ENCODE measurements around the gene STAT1. TPM values are rescaled to one million over a fixed set of nuclear protein-coding genes. Genes with fewer than 3 reads are reported as not detected.

Gene STAT1
- polyA plus RNA-seq, 1 donor from 2014 or later = 4.9 TPM

GRCh38 chr2:191012346-191012745 lies 1.6 kb downstream of the STAT1 start:
- H3K27me3 ChIP-seq (ENCODE audit: insufficient read depth, low read depth, low read length) = peaks cover 7% of the 10 kb centered on the region
- no peak overlapping the region for H3K9ac ChIP-seq (ENCODE audit: low read length)
- H2AFZ ChIP-seq (ENCODE audit: low read depth, low read length) = no peak overlapping the region
- no peaks in the 10 kb centered on the region for H4K20me1 ChIP-seq (ENCODE audit: insufficient read depth)
- H3K4me3 ChIP-seq (ENCODE audit: low read length) = no peak overlapping the region
- no peaks in the 10 kb centered on the region for H3K9me2 ChIP-seq (ENCODE audit: insufficient read depth, low read length)
- no peaks in the 10 kb centered on the region for H3K9me3 ChIP-seq (ENCODE audit: low read length)
- no peak overlapping the region for H3K27ac ChIP-seq (ENCODE audit: low read length)
- no peak overlapping the region for H3K4me2 ChIP-seq (ENCODE audit: low read length)
- H3K79me2 ChIP-seq (replicated peaks; ENCODE audit: insufficient read depth, low read length) = no peaks in the 10 kb centered on the region
- TF ChIP-seq MXI1 (conservative IDR thresholded peaks at IDR 0.05; ENCODE audit: poor library complexity, severe bottlenecking) = no peak
- no peak for TF ChIP-seq CTCF (IDR thresholded peaks at IDR 0.05; ENCODE audit: poor library complexity, severe bottlenecking)
- no peak for TF ChIP-seq RAD21 (conservative IDR thresholded peaks at IDR 0.05)
- no peak for TF ChIP-seq POLR2AphosphoS5 (IDR thresholded peaks at IDR 0.05)
- TF ChIP-seq EP300 (conservative IDR thresholded peaks at IDR 0.05; ENCODE audit: poor library complexity, severe bottlenecking) = no peak
- no peak for TF ChIP-seq EZH2 (IDR thresholded peaks at IDR 0.05; ENCODE audit: borderline replicate concordance, insufficient read depth, low read length, poor library complexity, severe bottlenecking)
- no peak for TF ChIP-seq REST (IDR thresholded peaks at IDR 0.05; ENCODE audit: borderline replicate concordance)
- no peak for TF ChIP-seq TAF1 (IDR thresholded peaks at IDR 0.05; ENCODE audit: low read depth)
- no peak for TF ChIP-seq SMC3 (conservative IDR thresholded peaks at IDR 0.05; ENCODE audit: poor library complexity)
- no peaks in the 10 kb centered on the region for H3K36me3 ChIP-seq (ENCODE audit: insufficient read depth, low read length)
- H3F3A ChIP-seq (ENCODE audit: insufficient read depth, low read length, poor library complexity, severe bottlenecking) = no peaks in the 10 kb centered on the region

DNA sequence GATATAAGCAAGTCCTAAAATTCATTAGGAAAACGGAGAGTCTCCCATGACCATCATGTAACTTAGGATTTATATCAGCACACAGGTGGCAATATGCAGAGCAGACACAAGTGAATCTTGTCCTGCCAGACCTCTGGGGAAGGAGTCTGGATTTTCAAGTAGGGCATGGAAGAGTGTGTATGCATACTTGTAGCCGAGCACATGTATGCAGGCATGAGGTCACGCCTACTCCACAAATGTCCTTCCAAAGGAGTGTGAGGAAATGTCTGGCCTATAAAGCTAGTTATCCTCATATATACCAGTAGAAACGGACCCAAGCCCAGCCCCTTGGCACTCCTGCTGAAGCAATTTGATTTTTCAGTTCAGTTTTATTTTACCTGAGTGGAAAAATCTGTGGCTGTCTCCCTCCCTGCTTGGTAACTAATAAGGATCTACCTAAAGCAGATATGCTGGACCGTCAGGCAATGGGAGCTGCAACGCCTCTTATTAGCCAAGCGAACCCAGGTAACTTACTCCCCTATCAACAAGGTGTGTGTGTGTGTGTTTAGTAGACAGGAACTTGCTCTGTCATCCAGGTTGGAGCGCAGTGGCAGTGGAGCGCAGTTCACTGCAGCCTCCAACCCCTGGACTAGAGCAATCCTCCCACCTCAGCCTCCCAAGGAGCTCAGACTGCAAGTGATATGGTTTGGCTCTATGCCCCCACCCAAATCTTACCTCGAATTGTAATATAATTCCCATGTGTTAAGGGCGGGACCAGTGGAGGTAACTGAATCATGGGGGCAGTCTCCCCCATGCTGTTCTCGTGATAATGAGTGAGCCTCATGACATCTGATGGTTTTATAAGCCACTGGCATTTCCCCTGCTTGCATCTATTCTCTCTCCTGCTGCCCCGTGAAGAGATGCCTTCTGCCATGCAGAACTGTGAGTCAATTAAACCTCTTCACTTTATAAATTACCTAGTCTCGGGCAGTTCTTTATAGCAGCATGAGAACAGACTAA lies 2.8 kb downstream of the STAT1 start:
- Histone ChIP-seq H3K9me2 (ENCODE audit: insufficient read depth, low read length) (no peaks in the 10 kb centered on the region), H3K79me2 (replicated peaks; ENCODE audit: insufficient read depth, low read length) (no peaks in the 10 kb centered on the region), H3K4me2 (ENCODE audit: low read length) (no peak overlapping the region), H4K20me1 (ENCODE audit: insufficient read depth) (no peaks in the 10 kb centered on the region), H3F3A (ENCODE audit: insufficient read depth, low read length, poor library complexity, severe bottlenecking) (no peaks in the 10 kb centered on the region), H3K4me3 (ENCODE audit: low read length) (no peak overlapping the region), H3K9ac (ENCODE audit: low read length) (no peak overlapping the region), H3K27ac (ENCODE audit: low read length) (no peak overlapping the region), H3K36me3 (ENCODE audit: insufficient read depth, low read length) (no peaks in the 10 kb centered on the region), H3K9me3 (ENCODE audit: low read length) (no peaks in the 10 kb centered on the region), H2AFZ (ENCODE audit: low read depth, low read length) (no peak overlapping the region), H3K27me3 (ENCODE audit: insufficient read depth, low read depth, low read length) (no peaks in the 10 kb centered on the region)
- TF ChIP-seq POLR2AphosphoS5 (IDR thresholded peaks at IDR 0.05) = no peak
- TF ChIP-seq SMC3 (conservative IDR thresholded peaks at IDR 0.05; ENCODE audit: poor library complexity) = no peak
- no peak for TF ChIP-seq REST (IDR thresholded peaks at IDR 0.05; ENCODE audit: borderline replicate concordance)
- no peak for TF ChIP-seq MXI1 (conservative IDR thresholded peaks at IDR 0.05; ENCODE audit: poor library complexity, severe bottlenecking)
- no peak for TF ChIP-seq RAD21 (conservative IDR thresholded peaks at IDR 0.05)
- no peak for TF ChIP-seq EP300 (conservative IDR thresholded peaks at IDR 0.05; ENCODE audit: poor library complexity, severe bottlenecking)
- TF ChIP-seq TAF1 (IDR thresholded peaks at IDR 0.05; ENCODE audit: low read depth) = no peak
- TF ChIP-seq EZH2 (IDR thresholded peaks at IDR 0.05; ENCODE audit: borderline replicate concordance, insufficient read depth, low read length, poor library complexity, severe bottlenecking) = no peak
- no peak for TF ChIP-seq CTCF (IDR thresholded peaks at IDR 0.05; ENCODE audit: poor library complexity, severe bottlenecking)

Data from neural cell (in vitro differentiated cells).